Endothelial cell of umbilical vein (primary cell): ENCODE results near the gene SAMD4A. TPM values are rescaled to one million over a fixed set of nuclear protein-coding genes. Genes with fewer than 3 reads are reported as not detected.

Experiments
- BruUV-seq: library from RNA; stranded (reverse); fragments of 400-500 nt; replicated peaks from 2 replicates; lab custom pipeline; 2021; lab: Mats Ljungman, UMichigan
- CTCF ChIA-PET: fragments of 300-600, 350-600 bp; sonication (Branson Sonifier 250); formaldehyde crosslinking; loops from one replicate; lab custom pipeline; 2021; ENCODE audit warnings: antibody characterized with exemption, inconsistent platforms; lab: Charles Lee
- POLR2A ChIA-PET: fragments of 300-600, 350-600 bp; sonication (Branson Sonifier 250); formaldehyde crosslinking; loops from one replicate; lab custom pipeline; 2021; ENCODE audit warnings: antibody characterized with exemption, inconsistent platforms; lab: Charles Lee
- DNase-seq: peaks from one replicate; pipeline ENCODE4 v3.0.0-alpha.2; 2011; ENCODE audit warnings: low read depth, low spot score
- FAIRE-seq: peaks from 2 replicates; lab custom pipeline; 2011; peaks lifted over from hg19 to GRCh38; lab: Jason Lieb, UNC
- H2AFZ ChIP-seq: 2 replicates; pipeline ENCODE4 v1.6.0; 2012; ENCODE audit warnings: low read depth, low read length, control low read depth, inconsistent platforms
- H3K27ac ChIP-seq: 2 replicates; pipeline ENCODE4 v1.5.1; 2011; ENCODE audit warnings: low read depth, mild to moderate bottlenecking, control low read depth, low read length, moderate library complexity; ENCODE audit not compliant: insufficient read depth
- H3K27me3 ChIP-seq, 2 experiments: 2 replicates each; pipeline versions ENCODE4 v1.6.0 to v1.6.1; 2011; ENCODE audit warnings: low read length in 2 of 2, mixed read lengths in 1 of 2; ENCODE audit not compliant: control insufficient read depth in 2 of 2, insufficient read depth in 2 of 2
- H3K36me3 ChIP-seq, 2 experiments: 2 replicates in 1 of 2; 3 replicates in 1 of 2; pipeline ENCODE4 v1.5.1; 2011; ENCODE audit warnings: low read length in 2 of 2, mild to moderate bottlenecking in 1 of 2, moderate library complexity in 1 of 2; ENCODE audit not compliant: control insufficient read depth in 2 of 2, insufficient read depth in 2 of 2; ENCODE audit errors: extremely low read depth in 1 of 2
- H3K4me1 ChIP-seq: 3 replicates; pipeline ENCODE4 v1.5.1; 2011; ENCODE audit warnings: mild to moderate bottlenecking, low read length; ENCODE audit not compliant: control insufficient read depth, insufficient read depth; ENCODE audit errors: extremely low read depth
- H3K4me2 ChIP-seq: 2 replicates; pipeline ENCODE4 v1.6.1; 2011; ENCODE audit warnings: low read length, control low read depth, mixed read lengths; ENCODE audit not compliant: insufficient read depth
- H3K4me3 ChIP-seq, 3 experiments: fragments of 200-600 bp in 1 of 3; sonication (generic), shearing (Covaris generic) in 1 of 3; replicated peaks in 1 of 3; 2 replicates each; pipeline ENCODE4 v1.5.1; 2011 to 2016; ENCODE audit warnings: control low read depth in 3 of 3, low read length in 3 of 3, mild to moderate bottlenecking in 2 of 3, inconsistent platforms in 1 of 3, low read depth in 1 of 3, moderate library complexity in 1 of 3; ENCODE audit not compliant: insufficient read depth in 1 of 3
- H3K79me2 ChIP-seq: 2 replicates; pipeline ENCODE4 v1.6.0; 2012; ENCODE audit warnings: low read length, inconsistent platforms; ENCODE audit not compliant: control insufficient read depth, insufficient read depth
- H3K9ac ChIP-seq: replicated peaks from 2 replicates; pipeline ENCODE3; 2011; ENCODE audit warnings: low read length, control low read depth; ENCODE audit not compliant: insufficient read depth; ENCODE audit errors: extremely low read depth
- H3K9me1 ChIP-seq: replicated peaks from 3 replicates; pipeline ENCODE4 v1.6.0; 2011; ENCODE audit warnings: mild to moderate bottlenecking, low read length; ENCODE audit not compliant: control insufficient read depth, insufficient read depth; ENCODE audit errors: extremely low read depth
- H3K9me3 ChIP-seq: replicated peaks from 2 replicates; pipeline ENCODE4 v1.5.1; 2012; ENCODE audit warnings: low read length, inconsistent platforms; ENCODE audit not compliant: control insufficient read depth, insufficient read depth
- H4K20me1 ChIP-seq: replicated peaks from 2 replicates; pipeline ENCODE3; 2011; ENCODE audit warnings: mild to moderate bottlenecking, low read length; ENCODE audit not compliant: control insufficient read depth, insufficient read depth; ENCODE audit errors: extremely low read depth
- CTCF ChIP-seq, 2 donors: IDR thresholded peaks; 1 replicate in 1 of 2; 2 replicates in 1 of 2; pipeline ENCODE4 v1.5.1; 2011; ENCODE audit warnings: low read length in 2 of 2, mild to moderate bottlenecking in 2 of 2, moderate library complexity in 2 of 2, control low read depth in 1 of 2, inconsistent platforms in 1 of 2, low read depth in 1 of 2; ENCODE audit not compliant: insufficient read depth in 1 of 2; ENCODE audit errors: extremely low read depth in 1 of 2
- EZH2 ChIP-seq: IDR thresholded peaks from 2 replicates; pipeline ENCODE4 v1.6.1; 2012; ENCODE audit warnings: borderline replicate concordance, low read depth, mild to moderate bottlenecking, moderate library complexity, low read length, inconsistent platforms; ENCODE audit not compliant: severe bottlenecking
- FOS ChIP-seq: IDR thresholded peaks from 2 replicates; pipeline ENCODE4 v1.6.1; 2011; ENCODE audit warnings: mild to moderate bottlenecking, low read length, moderate library complexity, borderline replicate concordance; ENCODE audit not compliant: insufficient read depth
- GATA2 ChIP-seq: IDR thresholded peaks from 2 replicates; pipeline ENCODE4 v1.7.0; 2011; ENCODE audit warnings: low read depth, mild to moderate bottlenecking, moderate library complexity, mixed read lengths, low read length; ENCODE audit not compliant: insufficient read length, insufficient read depth
- JUN ChIP-seq: IDR thresholded peaks from 2 replicates; pipeline ENCODE4 v1.6.1; 2011; ENCODE audit warnings: borderline replicate concordance, low read depth; ENCODE audit not compliant: insufficient read length, insufficient read depth
- MYC ChIP-seq: IDR thresholded peaks from one replicate; pipeline ENCODE4 v1.6.1; 2011; ENCODE audit warnings: mild to moderate bottlenecking, low read depth, low read length
- POLR2A ChIP-seq: IDR thresholded peaks from 2 replicates; pipeline ENCODE4 v1.6.1; 2012; ENCODE audit warnings: low read depth, mild to moderate bottlenecking, control low read depth, low read length
- POLR2AphosphoS5 ChIP-seq: IDR thresholded peaks from 2 replicates; pipeline ENCODE4 v1.6.1; 2012; ENCODE audit warnings: low read depth, mild to moderate bottlenecking, control low read depth, low read length, moderate library complexity; ENCODE audit not compliant: insufficient read depth
- dilution Hi-C: fragments of 300-500 bp; cut with MboI; formaldehyde crosslinking; loops from one replicate; pipeline ENCODE4 v1.15.0; 2019; ENCODE audit warnings: low sequenced_read_pairs; ENCODE audit not compliant: extremely low pct_ligation_motif_present
- intact Hi-C: fragments of 100-400 bp; cut with micrococcal nuclease; formaldehyde crosslinking; loops from one replicate; pipeline ENCODE4 v1.10.0; 2022
- polyA plus RNA-seq, 4 experiments: library from polyadenylated mRNA; depleted of rRNA in 3 of 4; stranded (reverse) in 3 of 4; unstranded in 1 of 4; fragments of >200 nt; gene quantifications; 2 replicates each; pipeline versions ENCODE4 v1.2.1 to v1.2.3, GENCODE V29; 2011 to 2012; ENCODE audit warnings: missing spikeins in 1 of 4
- total RNA-seq: library from RNA; stranded (reverse); gene quantifications from 2 replicates; pipeline ENCODE4 v1.2.3, GENCODE V29; 2021
- TF ChIP-seq, protein P1 (sequence below): IDR thresholded peaks from 2 replicates; pipeline ENCODE4 v1.6.1; 2011; ENCODE audit not compliant: insufficient read depth, insufficient read length

SAMD4A gene
- total and polyA plus RNA-seq, 2 donors (not counting 3 experiments of a cell fraction or from before 2014, with no cell fraction given): 37.7 to 95.3 TPM

DNA sequence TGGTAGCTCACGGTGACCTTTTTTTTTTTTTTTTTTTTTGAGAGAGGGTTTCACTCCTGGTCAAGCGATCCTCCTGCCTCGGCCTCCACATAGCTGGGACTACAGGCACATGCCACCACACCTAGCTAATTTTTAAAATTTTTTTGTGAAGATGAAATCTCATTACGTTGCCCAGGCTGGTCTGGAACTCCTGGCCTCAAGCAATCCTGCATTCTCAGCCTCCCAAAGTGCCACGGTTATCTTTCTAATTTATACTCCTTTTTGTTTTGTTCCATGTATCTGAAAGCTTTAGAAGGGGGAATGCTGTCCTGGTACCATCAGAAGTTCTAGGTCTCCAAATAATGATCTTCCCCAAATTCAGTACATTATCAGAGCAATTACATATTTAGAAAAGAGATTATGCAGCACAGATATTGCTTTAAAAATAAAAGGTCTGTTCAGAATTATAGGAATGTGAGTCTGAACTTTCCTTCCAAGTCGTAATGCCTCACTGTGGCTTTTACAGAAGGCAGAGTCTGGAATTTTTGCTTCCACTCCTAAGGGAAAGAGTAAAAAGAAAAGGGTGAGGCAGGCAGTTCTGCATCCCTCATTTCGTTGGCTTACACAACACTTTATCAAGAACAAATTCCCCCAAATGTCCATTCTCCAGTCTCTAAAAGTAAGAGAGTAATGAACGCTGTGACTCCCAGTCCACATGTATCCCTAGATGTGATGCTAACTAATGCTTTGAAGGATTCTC lies 262.7 kb downstream of the SAMD4A start:
- Histone ChIP-seq H3K9me1 (no peaks in the 10 kb centered on the region), H3K4me2 (no peak overlapping the region), H3K79me2 (no peaks in the 10 kb centered on the region), H3K4me1 (no peaks in the 10 kb centered on the region), H3K27me3 (peaks cover 11 to 13% of the 10 kb centered on the region in 2 experiments), H3K9ac (no peak overlapping the region), H3K36me3 (no peaks in the 10 kb centered on the region), H4K20me1 (no peaks in the 10 kb centered on the region), H3K4me3 (no peak overlapping the region), H2AFZ (no peak overlapping the region), H3K27ac (no peak overlapping the region), H3K9me3 (no peaks in the 10 kb centered on the region)
- ChIA-PET CTCF (interaction anchor here (0.8 to 2.6 kb wide), 3 partner anchors 11 to 25 kb away, joined by 4 to 5 read pairs (median 5); no protein-coding TSS in a partner anchor), POLR2A (interaction anchor here (0.6 kb wide), 1 partner anchor 36 kb away, joined by 4 read pairs; no protein-coding TSS in a partner anchor)
- dilution Hi-C loops (no loop called here), intact Hi-C loops (no loop called here)
- FAIRE-seq (no peak), DNase-seq (no peak)
- TF ChIP-seq FOS (no peak), POLR2A (no peak), MYC (no peak), GATA2 (no peak), CTCF (IDR thresholded peaks at IDR 0.05; ENCODE audit: extremely low read depth in 1 of 2, insufficient read depth in 1 of 2, low read depth in 1 of 2, low read length in 2 of 2) (no peak), POLR2AphosphoS5 (no peak), EZH2 (no peak), JUN (no peak)
- TF ChIP-seq, protein P1, sequence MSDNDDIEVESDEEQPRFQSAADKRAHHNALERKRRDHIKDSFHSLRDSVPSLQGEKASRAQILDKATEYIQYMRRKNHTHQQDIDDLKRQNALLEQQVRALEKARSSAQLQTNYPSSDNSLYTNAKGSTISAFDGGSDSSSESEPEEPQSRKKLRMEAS: no peak
- BruUV-seq: no TSS peak
